Measurements from ENCODE around the gene LYZL2.
"Not testable (repeated sequence)": the region's sequence is repeated elsewhere in the genome, so short reads cannot be mapped to it uniquely, and the experiment has no call there.

LYZL2 gene

DNA sequence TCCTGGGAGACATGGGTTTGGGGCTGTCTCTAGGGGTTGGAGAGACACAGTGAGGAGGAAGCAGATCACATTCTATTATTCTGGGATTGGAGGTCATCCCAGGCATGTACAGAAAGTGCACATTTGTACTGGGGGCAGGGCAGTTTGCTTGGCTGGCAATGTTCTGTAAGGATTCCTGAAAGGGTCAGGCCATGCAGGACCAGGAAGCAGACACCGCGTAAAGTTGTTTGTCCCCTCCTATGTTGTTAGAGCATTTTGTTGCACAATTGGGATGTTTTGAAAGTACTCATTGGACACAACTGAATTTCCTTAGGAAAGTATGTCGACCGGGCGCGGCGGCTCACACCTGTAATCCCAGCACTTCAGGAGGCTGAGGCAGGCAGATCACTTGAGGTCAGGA, 12.5 kb downstream of the LYZL2 start:
- Mint-ChIP-seq H3K9me3 (no peaks in the 10 kb centered on the region), H3K27ac (peak overlapping the region; percentile 39), H3K36me3 (ENCODE audit: low read depth) (no peaks in the 10 kb centered on the region), H3K4me1 (peaks cover 9% of the 10 kb centered on the region), H3K27me3 (ENCODE audit: low read depth, poor library complexity) (no peaks in the 10 kb centered on the region), H3K4me3 (no peak overlapping the region)
- TF ChIP-seq, protein P1, sequence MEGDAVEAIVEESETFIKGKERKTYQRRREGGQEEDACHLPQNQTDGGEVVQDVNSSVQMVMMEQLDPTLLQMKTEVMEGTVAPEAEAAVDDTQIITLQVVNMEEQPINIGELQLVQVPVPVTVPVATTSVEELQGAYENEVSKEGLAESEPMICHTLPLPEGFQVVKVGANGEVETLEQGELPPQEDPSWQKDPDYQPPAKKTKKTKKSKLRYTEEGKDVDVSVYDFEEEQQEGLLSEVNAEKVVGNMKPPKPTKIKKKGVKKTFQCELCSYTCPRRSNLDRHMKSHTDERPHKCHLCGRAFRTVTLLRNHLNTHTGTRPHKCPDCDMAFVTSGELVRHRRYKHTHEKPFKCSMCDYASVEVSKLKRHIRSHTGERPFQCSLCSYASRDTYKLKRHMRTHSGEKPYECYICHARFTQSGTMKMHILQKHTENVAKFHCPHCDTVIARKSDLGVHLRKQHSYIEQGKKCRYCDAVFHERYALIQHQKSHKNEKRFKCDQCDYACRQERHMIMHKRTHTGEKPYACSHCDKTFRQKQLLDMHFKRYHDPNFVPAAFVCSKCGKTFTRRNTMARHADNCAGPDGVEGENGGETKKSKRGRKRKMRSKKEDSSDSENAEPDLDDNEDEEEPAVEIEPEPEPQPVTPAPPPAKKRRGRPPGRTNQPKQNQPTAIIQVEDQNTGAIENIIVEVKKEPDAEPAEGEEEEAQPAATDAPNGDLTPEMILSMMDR (IDR thresholded peaks at IDR 0.05): no peak
- no peak for DNase-seq

DNA sequence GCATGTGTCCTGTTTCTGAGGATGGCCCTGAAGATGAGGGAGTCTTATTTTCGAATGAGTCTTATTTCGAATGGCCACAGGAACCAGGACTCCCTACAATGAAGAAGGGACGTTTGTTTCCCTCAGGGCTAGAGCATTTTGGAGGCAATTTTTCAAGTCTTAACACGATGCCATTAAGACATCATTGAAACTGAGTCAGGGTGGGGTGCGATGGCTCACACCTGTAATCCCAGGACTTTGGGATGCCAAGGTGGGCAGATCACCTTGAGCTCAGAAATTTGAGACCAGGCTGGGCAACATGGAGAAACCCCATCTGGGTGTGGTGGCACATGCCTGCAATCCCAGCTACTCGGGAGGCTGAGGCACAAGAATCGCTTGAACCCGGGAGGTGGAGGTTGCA, 18.5 kb downstream of the LYZL2 start:
- H3K27ac Mint-ChIP-seq, DNase-seq: not testable (repeated sequence)
- peaks cover 47% of the 10 kb centered on the region for H3K4me1 Mint-ChIP-seq

DNA sequence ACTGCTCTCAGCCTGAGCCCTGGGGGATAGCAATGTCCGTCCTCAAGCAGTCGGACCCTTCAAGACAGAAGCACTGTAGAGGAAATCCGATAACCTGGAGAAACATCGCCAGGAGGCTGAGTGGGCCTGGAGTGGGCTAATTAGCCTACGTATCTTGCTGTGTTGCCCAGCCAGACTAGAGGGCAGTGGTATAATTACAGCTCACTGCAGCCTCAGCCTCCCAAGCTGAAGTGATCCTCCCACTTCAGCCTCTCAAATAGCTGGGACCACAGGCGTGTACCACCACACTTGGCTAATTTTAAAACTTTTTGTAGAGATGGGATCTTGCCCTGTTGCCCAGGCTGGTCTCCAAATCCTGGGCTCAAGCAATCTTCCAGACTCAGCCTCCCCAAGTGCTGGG, 21.7 kb downstream of the LYZL2 start:
- H3K4me3 Mint-ChIP-seq: no peak overlapping the region
- peaks cover 11% of the 10 kb centered on the region for H3K36me3 Mint-ChIP-seq (ENCODE audit: low read depth)
- TF ChIP-seq, protein P1 (IDR thresholded peaks at IDR 0.05): no peak
- peaks cover 24% of the 10 kb centered on the region for H3K9me3 Mint-ChIP-seq
- DNase-seq: no peak
- H3K27me3 Mint-ChIP-seq (ENCODE audit: low read depth, poor library complexity): no peaks in the 10 kb centered on the region
- H3K27ac Mint-ChIP-seq: peak overlapping the region; percentile 94
- H3K4me1 Mint-ChIP-seq: peaks cover 68% of the 10 kb centered on the region

More for the DNA sequence above, 18.5 kb downstream of the LYZL2 start:
- H3K36me3 Mint-ChIP-seq (ENCODE audit: low read depth); H3K27me3 Mint-ChIP-seq (ENCODE audit: low read depth, poor library complexity); H3K4me3 Mint-ChIP-seq: not testable (repeated sequence)
- H3K9me3 Mint-ChIP-seq: peaks cover 11% of the 10 kb centered on the region

DNA sequence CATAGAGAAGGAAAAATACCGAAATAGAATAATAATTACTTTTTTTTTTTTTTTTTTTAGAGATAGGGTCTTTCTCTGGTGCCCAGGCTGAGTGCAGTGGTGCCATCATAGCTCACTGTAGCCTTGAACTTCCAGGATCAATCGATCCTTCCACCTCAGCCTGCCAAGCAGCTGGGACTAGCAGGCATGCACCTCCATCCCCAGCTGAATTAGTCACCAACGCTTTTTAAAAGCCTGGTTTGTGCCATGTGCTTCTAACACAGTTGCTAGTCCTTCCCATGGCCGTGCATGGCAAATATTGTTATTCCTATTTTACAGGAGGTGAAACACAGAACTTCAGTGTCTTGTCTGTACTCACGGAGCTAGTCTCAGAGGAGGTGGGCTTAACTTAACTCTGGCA, 23.2 kb downstream of the LYZL2 start:
- TF ChIP-seq, protein P1 (IDR thresholded peaks at IDR 0.05): no peak
- no peak overlapping the region for H3K27ac Mint-ChIP-seq
- H3K36me3 Mint-ChIP-seq (ENCODE audit: low read depth): peaks cover 11% of the 10 kb centered on the region
- no peak overlapping the region for H3K4me3 Mint-ChIP-seq
- H3K4me1 Mint-ChIP-seq: peaks cover 53% of the 10 kb centered on the region
- DNase-seq: no peak
- H3K9me3 Mint-ChIP-seq: peaks cover 24% of the 10 kb centered on the region
- no peaks in the 10 kb centered on the region for H3K27me3 Mint-ChIP-seq (ENCODE audit: low read depth, poor library complexity)

DNA sequence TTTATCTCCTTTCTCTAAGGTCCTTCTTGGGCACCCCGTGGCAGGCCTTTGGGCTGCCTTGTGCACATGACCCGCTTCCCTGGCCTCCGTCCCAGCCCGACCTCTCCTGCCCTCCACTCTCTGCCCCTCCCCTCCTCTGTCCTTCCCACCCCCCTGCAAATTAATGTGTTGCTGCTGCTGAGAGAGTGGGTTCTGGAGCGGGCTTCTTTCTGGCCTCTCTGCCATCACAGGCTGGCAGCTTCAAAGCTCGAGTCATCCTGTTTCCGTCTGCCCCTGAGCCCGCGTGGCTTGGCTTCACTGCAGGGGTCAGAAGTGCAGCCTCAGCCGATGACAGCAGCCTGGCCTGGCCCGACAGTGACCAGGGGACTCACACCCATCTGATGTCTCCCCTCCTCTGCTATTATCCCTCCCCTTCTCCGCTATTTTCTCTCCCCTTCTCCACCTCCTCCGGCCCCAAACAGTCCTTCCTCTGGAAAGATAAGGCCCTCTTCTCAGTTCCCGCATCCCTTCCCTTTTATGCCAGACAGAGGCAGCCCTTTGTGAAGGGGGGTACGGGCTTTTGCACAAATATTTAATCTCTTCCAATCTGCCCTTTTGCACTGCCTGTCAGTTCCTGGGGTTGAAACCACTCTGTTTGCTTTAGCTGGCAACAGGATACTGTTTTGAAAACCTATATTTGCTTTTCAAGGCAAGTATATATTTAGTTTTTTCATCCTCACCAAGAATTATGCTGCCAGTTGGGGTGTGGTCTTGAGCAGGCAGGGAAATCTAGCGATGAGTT, 24.0 kb downstream of the LYZL2 start:
- Mint-ChIP-seq H3K4me3 (peak overlapping the region; percentile 48), H3K4me1 (peaks cover 46% of the 10 kb centered on the region), H3K36me3 (ENCODE audit: low read depth) (peaks cover 11% of the 10 kb centered on the region), H3K9me3 (peaks cover 24% of the 10 kb centered on the region), H3K27ac (peak overlapping the region; percentile 76)
- not testable (repeated sequence) for H3K27me3 Mint-ChIP-seq (ENCODE audit: low read depth, poor library complexity); DNase-seq

DNA sequence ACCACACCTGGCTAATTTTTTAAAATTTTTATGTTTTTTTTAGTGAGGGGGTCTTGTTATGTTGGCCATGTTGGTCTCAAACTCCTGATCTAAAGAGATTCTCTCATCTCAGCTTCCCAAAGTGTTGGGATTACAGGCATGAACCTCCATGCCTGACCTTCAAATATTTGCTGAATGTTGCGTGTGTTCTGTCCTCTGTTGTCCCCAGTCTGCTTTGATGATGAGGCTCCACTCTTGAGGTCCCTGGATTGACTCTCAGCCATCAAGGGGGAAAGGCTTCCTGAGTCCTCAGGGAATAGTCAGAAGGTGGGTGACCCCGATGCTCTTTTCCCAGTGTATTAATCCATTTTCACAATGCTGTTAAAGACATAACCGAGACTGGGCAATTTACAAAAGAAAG, 26.0 kb downstream of the LYZL2 start:
- H3K27me3 Mint-ChIP-seq (ENCODE audit: low read depth, poor library complexity): no peaks in the 10 kb centered on the region
- no peak overlapping the region for H3K4me3 Mint-ChIP-seq
- H3K27ac Mint-ChIP-seq: peak overlapping the region; percentile 16
- peaks cover 14% of the 10 kb centered on the region for H3K9me3 Mint-ChIP-seq
- TF ChIP-seq, protein P1 (IDR thresholded peaks at IDR 0.05): no peak
- DNase-seq: no peak
- peaks cover 39% of the 10 kb centered on the region for H3K4me1 Mint-ChIP-seq
- H3K36me3 Mint-ChIP-seq (ENCODE audit: low read depth): peaks cover 11% of the 10 kb centered on the region

DNA sequence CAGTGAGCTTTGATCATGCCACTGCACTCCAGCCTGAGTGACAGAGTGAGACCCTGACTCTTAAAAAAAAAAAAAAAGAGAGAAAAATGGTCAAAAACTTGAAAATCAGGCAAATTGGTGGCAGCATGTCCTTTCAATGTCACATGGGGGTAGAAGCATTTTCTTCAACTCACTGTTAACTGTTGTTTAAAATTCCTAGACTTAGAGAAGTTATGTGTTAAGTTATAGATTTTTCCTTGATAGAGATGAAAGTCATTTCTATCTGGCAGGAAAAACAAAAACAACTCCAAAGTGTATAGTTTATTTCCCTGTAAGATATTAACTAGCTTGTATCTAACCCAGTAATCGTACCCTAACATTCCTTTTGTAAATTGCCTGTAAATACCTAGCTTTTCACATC, 26.8 kb downstream of the LYZL2 start:
- H3K4me3 Mint-ChIP-seq: no peak overlapping the region
- no peak overlapping the region for H3K27ac Mint-ChIP-seq
- peaks cover under 1% of the 10 kb centered on the region for H3K27me3 Mint-ChIP-seq (ENCODE audit: low read depth, poor library complexity)
- H3K9me3 Mint-ChIP-seq: peaks cover 14% of the 10 kb centered on the region
- DNase-seq: no peak
- peaks cover 11% of the 10 kb centered on the region for H3K36me3 Mint-ChIP-seq (ENCODE audit: low read depth)
- TF ChIP-seq, protein P1 (IDR thresholded peaks at IDR 0.05): no peak
- H3K4me1 Mint-ChIP-seq: peaks cover 39% of the 10 kb centered on the region
